Right cardiac atrium (tissue), 5 donors: ENCODE data around the gene FAM111B. TPM values are rescaled to one million over a fixed set of nuclear protein-coding genes. Genes with fewer than 3 reads are reported as not detected.

Experiments used
- ATAC-seq, 2 donors: fragments of 200-7000 bp; cut with Tn5 transposase; one replicate each; pipeline versions ENCODE4 v1.8.0 to v1.9.1; 2020; ENCODE audit warnings: moderate library complexity in 2 of 2, mild to moderate bottlenecking in 1 of 2
- DNase-seq, 3 donors: peaks; one replicate each; pipeline ENCODE4 v3.0.0-alpha.2; 2020
- H3K27ac ChIP-seq: one replicate; pipeline ENCODE4 v1.5.1; 2013; ENCODE audit warnings: mild to moderate bottlenecking, low read length, control low read depth, moderate library complexity
- H3K27me3 ChIP-seq: one replicate; pipeline ENCODE4 v1.6.1; 2013; ENCODE audit not compliant: control insufficient read depth, insufficient read depth
- H3K4me1 ChIP-seq: one replicate; pipeline ENCODE4 v1.6.1; 2013; ENCODE audit warnings: low read length; ENCODE audit not compliant: control insufficient read depth, insufficient read depth
- H3K4me3 ChIP-seq: one replicate; pipeline ENCODE4 v1.5.1; 2013; ENCODE audit warnings: low read length, control low read depth
- H3K9me3 ChIP-seq: one replicate; pipeline ENCODE4 v1.6.1; 2013; ENCODE audit warnings: low read length; ENCODE audit not compliant: control insufficient read depth
- WGBS: extraction: QIAGEN DNeasy Blood & Tissue Kit; methylation state at CpG from one replicate; pipeline ENCODE4 v1.1.7; 2013; 5-methylcytosine and 5-hydroxymethylcytosine counted together
- intact Hi-C, 4 donors: fragments of 100-400 bp; cut with DNase I; formaldehyde crosslinking; loops; one replicate each; pipeline versions ENCODE4 v1.11.0 to v1.14.0; 2022 to 2023
- polyA plus RNA-seq: library from polyadenylated mRNA; stranded (reverse); fragments of 200-250 nt; gene quantifications from one replicate; pipeline ENCODE4 v1.2.3, GENCODE V29; 2013
- total RNA-seq, 4 donors: library from RNA; stranded (reverse); fragmentation: NEBNext Ultra II Directional; extraction: Animal tissue kit (Norgen Biotek cat#: 25700); gene quantifications; one replicate each; pipeline ENCODE4 v1.2.1, GENCODE V29; 2021
- donor health status: healthy with polysubstance abuse.
- donor health status: DM: no; HTN: yes; CAD: no.
- donor health status: DM: no; HTN: no; CAD: no.
- donor health status: DM: no; HTN: yes; CAD: no; lungs with severe emphysema.
- donor health status: DM: yes; HTN: yes; CAD: no.

Gene FAM111B
- total and polyA plus RNA-seq, 5 donors = 0.05 to 2.5 (median 0.54) TPM; not detected in 1

DNA sequence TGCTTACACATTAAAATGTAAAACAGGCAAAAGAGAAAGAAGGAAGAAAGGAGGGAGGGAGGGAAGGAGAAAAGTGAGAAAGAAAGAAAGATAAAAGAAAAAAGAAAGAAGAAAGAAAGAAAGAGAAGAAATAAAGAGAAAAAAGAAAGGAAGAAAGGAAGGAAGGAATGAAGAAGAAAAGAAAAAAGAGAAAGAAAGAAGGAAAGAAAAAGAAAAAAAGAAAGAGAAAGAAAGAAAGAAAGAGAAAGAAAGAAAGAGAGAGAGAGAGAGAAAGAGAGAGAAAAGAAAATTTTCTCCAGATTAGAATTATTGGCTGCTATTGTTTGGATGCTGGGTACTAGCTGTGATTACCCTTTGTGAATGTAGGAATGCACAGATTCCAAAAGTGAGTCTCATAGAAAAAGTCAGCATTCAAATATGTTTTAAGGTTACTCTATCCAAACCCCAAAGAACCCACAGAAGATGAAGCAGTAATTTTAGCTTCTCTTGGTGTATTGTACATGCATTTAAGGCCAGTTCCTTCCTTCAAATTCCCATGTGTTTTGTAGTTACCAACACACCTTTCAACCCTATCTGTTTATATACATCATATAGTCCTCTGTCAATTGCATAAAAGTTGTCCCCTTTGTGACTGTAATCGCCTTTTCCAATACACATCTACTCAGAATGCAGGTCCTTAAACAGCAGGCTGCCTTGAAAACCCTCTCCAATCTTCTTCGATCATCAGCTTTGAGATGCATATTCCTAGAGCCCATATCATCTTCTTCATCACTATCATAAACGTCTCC lies 34.8 kb downstream of the FAM111B start:
- H3K27ac ChIP-seq = no peak overlapping the region
- H3K4me3 ChIP-seq = peak overlapping the region; percentile 91
- intact Hi-C loops = no loop called here
- WGBS = 4% methylated on average over 3 of the region's 3 CpGs
- no peaks in the 10 kb centered on the region for H3K9me3 ChIP-seq
- no peak for DNase-seq
- ATAC-seq = no peak
- H3K4me1 ChIP-seq = no peaks in the 10 kb centered on the region
- no peaks in the 10 kb centered on the region for H3K27me3 ChIP-seq

DNA sequence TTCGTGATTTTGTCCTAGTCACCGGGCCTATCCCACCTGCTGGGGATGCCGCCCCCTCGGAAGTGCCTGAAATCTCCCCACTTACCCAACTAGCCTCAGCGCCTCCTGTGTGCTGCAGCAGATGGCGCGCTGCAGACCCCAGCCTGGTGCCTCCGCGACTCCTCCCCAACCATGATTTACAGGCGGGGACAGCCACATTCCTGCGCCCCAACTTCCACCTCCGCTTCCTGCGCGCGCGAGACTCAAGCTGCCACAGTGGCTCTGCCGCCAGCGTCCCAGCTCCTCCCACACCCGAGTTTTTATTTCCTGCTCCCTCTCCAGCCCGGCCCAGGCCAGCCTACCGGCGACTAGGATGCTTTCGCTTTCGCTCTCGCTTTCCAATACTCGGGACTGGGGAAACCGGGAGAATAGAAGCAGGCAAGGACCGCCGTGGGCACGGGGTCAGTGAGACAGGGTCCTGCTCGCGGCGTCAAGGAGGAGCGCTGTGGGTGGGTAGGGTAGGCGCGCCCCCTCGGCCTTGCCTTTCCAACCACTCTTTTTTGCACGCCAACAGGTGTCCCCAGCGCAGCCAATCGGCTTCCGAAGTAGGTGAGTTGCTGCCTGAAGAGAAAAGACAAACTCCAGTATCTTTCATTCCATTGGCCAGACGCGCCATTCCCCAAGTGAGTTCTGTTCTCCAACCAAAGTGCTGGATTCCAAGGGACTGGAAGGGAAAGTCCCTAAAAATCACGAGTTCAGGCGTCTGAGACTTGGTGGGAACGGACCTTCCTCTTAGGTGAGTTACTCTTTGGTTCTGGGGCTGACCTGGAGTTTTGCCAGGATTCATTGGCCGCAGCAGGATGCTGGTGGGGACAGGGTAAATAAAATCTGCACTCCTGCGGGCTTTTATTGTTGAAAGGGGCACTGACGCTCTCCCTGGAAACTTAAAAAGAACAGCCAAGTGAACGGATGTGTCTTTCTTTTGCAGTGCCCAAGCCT lies 35.8 kb downstream of the FAM111B start, which contains the start of gene FAM111A:
FAM111A (plus strand) TSS at position 327 of the 978 bp plus-strand sequence. CDS start 6,017 bp downstream, outside the sequence.
- under 1% methylated on average over 50 of the region's 50 CpGs for WGBS
- ATAC-seq = peak; percentile 97 to 98
- Histone ChIP-seq H3K9me3 (no peaks in the 10 kb centered on the region), H3K27me3 (no peaks in the 10 kb centered on the region), H3K4me3 (peak within 1 kb of the TSS; percentile 91), H3K27ac (peak within 1 kb of the TSS; percentile 96), H3K4me1 (no peaks in the 10 kb centered on the region)
- intact Hi-C loops = no loop called here
- DNase-seq = peak; percentile 91 to 95 (median 95)

DNA sequence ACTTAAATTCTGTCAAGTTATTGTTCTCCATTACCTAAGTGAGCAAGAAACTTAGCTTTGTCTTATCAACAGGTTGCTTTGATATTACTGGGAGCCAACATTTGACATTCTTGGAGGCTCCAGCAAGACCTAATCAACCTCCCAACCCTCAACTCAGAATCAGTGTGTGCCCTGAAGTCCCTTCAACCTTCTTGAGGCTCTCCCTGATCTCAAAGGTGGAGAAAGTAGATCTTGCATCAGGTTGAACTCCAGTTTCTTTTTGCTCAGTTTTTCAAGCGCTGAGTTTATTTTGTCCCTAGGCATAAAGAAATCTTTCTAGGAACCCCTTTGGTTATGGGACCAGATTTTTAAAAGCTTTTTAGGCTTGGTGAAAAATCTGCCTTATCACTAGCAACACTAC lies 37.1 kb downstream of the FAM111B start:
- H3K9me3 ChIP-seq = no peaks in the 10 kb centered on the region
- no peaks in the 10 kb centered on the region for H3K4me1 ChIP-seq
- H3K27me3 ChIP-seq = no peaks in the 10 kb centered on the region
- H3K27ac ChIP-seq = peak overlapping the region; percentile 59
- intact Hi-C loops = no loop called here
- H3K4me3 ChIP-seq = peak overlapping the region; percentile 16
- WGBS = 80% methylated on average over 1 of the region's 1 CpG
- no peak for ATAC-seq
- DNase-seq = no peak

GRCh38 chr11:59144579-59145345 lies 37.7 kb downstream of the FAM111B start:
- WGBS = 2% methylated on average over 39 of the region's 39 CpGs
- H3K27ac ChIP-seq = peak overlapping the region; percentile 68
- peak; percentile 69 to 78 for ATAC-seq
- peak overlapping the region; percentile 16 for H3K4me3 ChIP-seq
- H3K4me1 ChIP-seq = no peaks in the 10 kb centered on the region
- intact Hi-C loops = no loop called here
- no peaks in the 10 kb centered on the region for H3K9me3 ChIP-seq
- peak; percentile 79 to 89 (median 89) for DNase-seq
- no peaks in the 10 kb centered on the region for H3K27me3 ChIP-seq

GRCh38 chr11:59145534-59145933 lies 38.5 kb downstream of the FAM111B start:
- no peak for DNase-seq
- intact Hi-C loops = no loop called here
- 58% methylated on average over 4 of the region's 4 CpGs for WGBS
- H3K4me3 ChIP-seq = no peak overlapping the region
- no peak for ATAC-seq
- H3K4me1 ChIP-seq = no peaks in the 10 kb centered on the region
- no peak overlapping the region for H3K27ac ChIP-seq
- no peaks in the 10 kb centered on the region for H3K9me3 ChIP-seq
- no peaks in the 10 kb centered on the region for H3K27me3 ChIP-seq

- DNase-seq = no peak
- Histone ChIP-seq H3K4me3 (no peak overlapping the region), H3K27ac (no peak overlapping the region), H3K9me3 (no peaks in the 10 kb centered on the region), H3K4me1 (no peaks in the 10 kb centered on the region), H3K27me3 (no peaks in the 10 kb centered on the region)
- intact Hi-C loops = no loop called here
- no peak for ATAC-seq
- 94% methylated on average over 1 of the region's 1 CpG for WGBS
These were observed 44.7 kb downstream of the FAM111B start for GRCh38 chr11:59151761-59152160.

GRCh38 chr11:59152312-59152951 lies 45.4 kb downstream of the FAM111B start:
- Histone ChIP-seq H3K9me3 (no peaks in the 10 kb centered on the region), H3K27me3 (no peaks in the 10 kb centered on the region), H3K4me3 (no peak overlapping the region), H3K4me1 (no peaks in the 10 kb centered on the region), H3K27ac (no peak overlapping the region)
- WGBS = 88% methylated on average over 8 of the region's 8 CpGs
- intact Hi-C loops = no loop called here
- DNase-seq (no peak), ATAC-seq (no peak)

DNA sequence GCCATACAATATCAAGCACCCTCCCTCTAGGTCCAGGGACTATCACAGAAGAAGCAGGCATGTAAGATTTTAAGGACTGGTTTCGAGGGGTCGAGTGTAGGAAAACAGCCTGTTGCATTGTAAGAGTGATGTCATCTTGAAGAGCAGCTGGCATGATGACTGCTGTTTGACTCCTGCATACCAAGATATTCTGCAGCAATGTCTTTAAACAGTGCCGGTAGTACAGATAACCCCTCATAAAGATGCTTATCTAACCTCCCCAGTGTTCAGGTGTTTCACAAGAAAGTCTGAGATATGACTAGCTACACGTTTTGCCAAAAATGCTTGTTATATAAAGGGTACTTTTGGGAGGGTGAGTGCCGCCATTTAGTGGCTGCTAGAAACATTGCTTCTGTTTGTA lies 47.6 kb downstream of the FAM111B start:
- Histone ChIP-seq H3K27me3 (no peaks in the 10 kb centered on the region), H3K9me3 (no peaks in the 10 kb centered on the region), H3K4me1 (no peaks in the 10 kb centered on the region), H3K27ac (no peak overlapping the region), H3K4me3 (no peak overlapping the region)
- WGBS = 73% methylated on average over 5 of the region's 5 CpGs
- intact Hi-C loops = no loop called here
- DNase-seq = no peak
- no peak for ATAC-seq

DNA sequence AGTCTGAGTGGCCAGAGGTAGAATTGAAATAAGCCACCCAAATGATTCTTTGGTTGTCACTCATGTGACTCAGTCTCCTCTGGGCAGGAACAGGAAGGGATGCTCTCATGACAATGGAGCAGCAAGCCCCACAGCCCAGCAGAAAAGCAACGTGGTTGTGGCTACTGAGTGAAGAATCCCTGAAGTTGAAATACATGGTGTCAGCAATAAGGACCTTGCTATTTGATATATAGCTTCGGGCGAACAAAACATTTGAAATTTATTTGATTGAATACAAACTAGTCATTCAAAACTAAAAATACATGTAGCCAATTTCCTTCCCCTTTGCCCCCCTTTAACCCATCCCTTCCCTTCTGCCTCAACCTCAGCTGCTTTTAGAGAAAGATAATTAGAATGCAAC lies 50.4 kb downstream of the FAM111B start:
- intact Hi-C loops = no loop called here
- Histone ChIP-seq H3K4me1 (no peaks in the 10 kb centered on the region), H3K9me3 (no peaks in the 10 kb centered on the region), H3K27me3 (no peaks in the 10 kb centered on the region), H3K4me3 (no peak overlapping the region), H3K27ac (no peak overlapping the region)
- DNase-seq = no peak
- ATAC-seq = no peak
- 60% methylated on average over 3 of the region's 3 CpGs for WGBS
